DMS 273 treated with DMSO at 0.1 percent for 48 hours (cell line): ENCODE results near the gene PNMA8B.
A peak's percentile ranks its signal among the peaks of the same experiment; 100 is the strongest.

ENCODE experiments used
- DNase-seq: peaks from one replicate; lab custom pipeline; 2025; lab: John Stamatoyannopoulos, UW

The PNMA8B gene

DNA sequence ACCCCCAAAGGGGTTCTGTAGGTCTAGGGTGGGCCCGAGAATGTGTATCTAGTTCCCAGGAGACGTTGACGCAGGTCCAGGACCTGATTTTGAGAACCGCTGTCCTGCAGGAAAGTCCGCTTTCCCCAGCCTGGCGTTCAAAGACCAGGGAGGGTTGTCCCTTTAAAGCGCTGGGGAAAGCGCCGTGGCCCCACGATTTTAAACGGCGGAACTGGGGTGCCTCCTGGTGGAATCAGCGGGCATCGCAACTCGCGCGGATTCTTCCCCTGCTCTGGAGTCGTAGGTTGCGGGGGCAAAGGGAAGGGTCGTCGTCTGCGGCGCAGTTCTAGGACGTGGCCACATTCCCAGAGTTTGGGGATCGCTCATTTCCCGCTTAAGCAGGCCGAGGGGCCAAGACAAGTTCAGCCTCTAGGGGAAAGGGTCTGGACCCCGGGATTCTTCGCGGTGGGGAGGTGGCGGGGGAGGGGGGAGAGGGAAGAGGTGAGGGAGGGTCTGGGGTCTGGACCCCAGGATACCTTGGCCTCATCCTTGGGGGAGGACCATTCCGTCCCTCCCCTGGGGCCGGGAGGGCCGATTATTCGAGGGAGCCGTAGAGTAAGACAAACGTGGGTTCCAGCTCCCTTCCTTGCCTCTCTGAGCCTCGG, 7.7 kb downstream of the PNMA8B start:
- DNase-seq = peak; percentile 29

DNA sequence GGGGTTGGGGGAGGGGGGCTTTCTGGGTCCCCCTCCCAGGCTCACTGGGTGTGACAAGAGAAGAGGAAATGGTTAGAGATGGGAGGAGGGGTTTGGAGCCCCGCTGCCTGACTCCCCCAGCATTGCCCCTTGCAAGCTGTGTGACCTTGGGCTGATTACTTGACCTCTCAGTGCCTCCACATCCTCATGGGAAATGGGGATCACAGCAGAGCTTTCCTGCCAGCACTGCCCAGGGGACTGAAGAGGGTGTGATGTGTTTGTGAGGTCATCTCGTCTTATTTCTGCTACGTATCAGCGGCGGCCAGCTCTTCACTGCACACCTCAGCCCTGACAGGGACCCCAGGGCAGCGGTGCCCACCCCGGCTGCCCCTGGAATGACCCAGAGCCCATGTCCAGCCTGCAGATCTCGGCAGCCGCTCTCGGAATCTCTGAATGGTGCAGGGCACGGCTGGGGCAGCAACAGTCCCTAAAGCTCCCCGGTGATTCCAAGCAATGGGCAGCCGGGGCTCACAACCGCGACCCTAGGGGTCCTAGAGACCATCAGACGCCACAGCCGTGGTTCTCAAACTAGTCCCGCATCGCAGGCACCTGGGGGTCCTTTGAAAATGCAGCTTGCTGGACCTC, 8.4 kb downstream of the PNMA8B start:
- no peak for DNase-seq

DNA sequence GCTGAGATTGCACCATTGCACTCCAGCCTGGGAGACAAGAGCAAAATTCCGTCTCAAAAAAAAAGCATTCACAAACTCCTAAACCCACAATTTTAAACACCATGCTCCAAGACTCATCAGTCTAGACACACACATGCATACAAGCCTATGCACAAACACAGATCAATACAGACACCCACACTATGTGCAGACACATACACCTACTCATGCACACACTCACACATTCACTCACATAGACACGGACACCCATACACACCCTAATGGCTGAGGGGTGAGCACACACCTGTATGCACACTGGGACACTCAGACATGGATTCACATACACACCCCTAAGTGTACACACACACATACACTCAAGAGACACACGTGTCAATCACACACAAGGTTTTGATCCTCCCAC, 9.3 kb downstream of the PNMA8B start:
- no peak for DNase-seq

DNA sequence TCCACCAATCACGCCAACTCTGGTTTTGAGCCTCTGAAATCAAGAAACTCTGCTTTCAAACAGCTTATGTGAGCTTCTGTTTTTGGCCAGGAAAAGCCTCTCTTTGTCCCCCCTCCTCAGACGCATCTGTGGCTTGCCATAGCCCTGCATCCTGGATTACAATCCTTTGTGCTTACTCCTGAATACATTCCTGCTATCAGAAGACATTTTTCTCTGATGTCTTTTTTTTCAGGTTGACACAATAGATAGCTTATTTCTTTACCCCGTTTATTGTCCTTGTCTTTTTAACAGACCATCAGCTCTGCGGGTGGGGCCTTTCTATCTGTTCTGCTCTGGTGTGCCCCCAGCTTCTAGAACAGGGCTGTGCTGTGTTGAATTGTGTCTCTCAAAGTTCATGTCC, 11.0 kb downstream of the PNMA8B start:
- no peak for DNase-seq

DNA sequence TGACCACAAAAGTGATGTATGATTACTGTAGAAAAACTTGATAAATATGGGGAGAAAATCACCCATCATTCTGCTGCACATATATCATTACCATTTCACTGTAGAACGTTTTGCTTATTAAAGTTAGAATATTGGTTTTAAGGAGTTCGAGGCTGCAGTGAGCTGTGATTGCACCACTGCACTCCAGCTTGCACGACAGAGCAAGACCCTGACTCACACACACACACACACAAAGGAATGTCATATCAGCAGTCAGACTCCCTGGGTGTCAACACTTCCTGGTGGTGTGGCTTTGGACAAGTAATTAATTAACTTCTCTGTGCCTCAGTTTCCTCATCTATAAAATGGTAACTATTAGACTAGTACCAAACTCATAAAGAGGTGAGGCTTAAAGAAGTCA, 13.0 kb downstream of the PNMA8B start:
- no peak for DNase-seq

DNA sequence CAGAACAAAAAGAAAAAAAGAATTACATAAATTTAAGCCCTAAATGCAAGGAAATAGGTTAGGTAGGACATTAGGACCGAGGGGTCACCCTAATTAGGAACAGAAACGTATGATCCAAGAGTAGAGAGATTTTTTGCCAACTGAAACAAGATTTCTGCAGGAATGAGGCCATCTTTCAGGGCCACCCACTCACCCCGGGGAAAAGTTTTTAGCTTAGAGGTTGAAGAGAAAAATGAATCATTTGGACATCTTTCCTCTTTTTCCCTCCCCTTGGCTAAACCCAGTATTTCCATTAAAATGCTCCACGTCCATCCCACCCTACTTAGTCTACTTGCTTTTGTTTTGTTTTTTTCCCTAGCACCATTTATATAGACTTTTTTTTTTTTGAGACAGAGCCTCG, 13.7 kb downstream of the PNMA8B start:
- no peak for DNase-seq

DNA sequence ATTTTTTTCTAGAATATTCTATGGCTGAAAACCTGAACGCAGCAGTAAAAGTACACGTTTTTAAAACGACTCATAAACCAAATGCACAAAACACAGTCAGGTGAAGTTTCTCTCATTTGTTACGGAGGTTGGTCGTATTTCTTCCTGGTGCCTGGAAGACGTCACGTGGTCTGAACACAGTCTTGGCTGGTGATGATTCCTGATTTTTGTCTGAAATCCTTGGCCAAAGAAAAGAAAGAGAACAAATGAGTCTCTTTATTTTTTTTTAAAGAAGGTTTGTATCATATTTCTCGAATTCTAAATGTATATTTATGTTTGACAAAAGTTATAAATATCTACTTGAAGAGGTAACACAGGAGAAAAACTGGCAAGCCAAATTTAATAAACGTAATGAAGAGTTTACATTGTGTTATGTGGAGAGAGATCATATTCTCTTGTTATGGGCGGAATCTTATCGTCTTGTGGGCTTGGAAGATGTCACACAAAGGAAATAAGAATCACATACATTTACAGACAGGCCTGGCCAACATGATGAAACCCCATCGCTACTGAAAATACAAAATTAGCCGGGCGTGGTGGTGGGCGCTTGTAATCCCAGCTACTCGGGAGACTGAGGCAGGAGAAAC, 14.3 kb downstream of the PNMA8B start:
- no peak for DNase-seq

DNA sequence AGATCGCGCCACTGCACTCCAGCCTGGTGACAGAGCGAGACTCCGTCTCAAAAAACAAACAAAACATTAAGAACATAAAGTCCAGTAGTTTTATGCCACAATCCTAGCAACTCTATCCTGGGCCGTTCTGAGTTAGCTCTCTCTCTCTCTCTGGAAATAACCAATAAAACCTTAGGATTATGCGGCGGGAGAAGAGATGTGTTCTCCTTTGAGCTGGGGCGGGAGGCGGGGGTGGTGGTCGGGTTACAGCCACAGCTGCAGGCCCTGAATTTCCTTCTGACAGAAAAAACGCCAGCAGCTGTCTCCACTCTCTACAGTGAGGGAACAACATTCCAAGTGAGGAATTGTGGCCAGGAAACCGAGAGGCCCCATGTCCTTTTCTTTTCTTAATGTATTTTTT, 15.3 kb downstream of the PNMA8B start:
- DNase-seq = peak; percentile 67

DNA sequence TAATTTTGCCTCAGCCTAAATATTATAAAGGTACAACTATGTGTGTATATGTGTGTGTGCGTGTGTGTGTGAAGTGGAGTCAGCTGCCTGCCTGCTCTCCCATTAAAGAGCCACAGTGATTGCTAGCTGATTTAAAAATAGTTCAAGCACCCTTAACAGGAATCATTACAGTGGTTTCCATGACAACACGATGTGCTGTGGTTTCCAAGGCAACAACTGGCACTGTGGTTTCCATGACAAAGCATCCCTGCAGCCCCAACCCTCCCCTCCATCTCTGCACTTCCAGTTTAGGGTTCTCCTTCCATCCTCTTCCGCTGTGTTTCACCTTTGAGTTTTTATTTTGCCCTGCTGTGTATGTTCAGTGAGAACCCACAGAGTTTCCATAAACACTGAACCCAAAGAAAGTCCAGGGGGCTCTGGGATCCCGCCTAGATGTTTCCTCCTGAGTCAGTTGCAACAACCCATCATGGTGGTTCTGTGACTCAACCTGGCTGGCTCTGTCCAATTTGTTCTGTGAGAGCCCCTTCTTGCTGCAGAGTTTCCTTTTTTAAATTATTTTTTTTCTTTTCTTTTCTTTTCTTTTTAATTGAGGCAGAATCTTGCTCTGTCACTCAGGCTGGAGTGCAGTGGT, 17.2 kb downstream of the PNMA8B start:
- DNase-seq = no peak

DNA sequence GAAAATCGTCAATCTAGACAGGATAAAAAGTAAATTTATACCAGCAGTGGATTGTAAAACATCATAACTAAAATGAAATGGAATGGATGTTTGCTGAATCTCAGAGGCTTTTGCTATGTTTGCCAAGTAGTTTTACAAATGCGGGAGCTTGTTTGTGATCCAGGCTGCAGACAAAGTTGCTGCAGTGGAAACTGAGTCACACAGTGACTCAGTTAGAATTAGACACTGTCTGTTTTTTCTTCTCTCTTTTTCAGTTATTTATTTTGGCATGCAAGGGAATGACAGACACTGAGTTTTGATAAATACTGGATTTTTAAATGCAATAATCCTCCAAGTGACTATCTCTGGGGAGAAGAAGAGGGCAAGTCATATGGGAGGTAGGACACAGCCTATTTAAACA, 19.7 kb downstream of the PNMA8B start:
- DNase-seq = no peak

DNA sequence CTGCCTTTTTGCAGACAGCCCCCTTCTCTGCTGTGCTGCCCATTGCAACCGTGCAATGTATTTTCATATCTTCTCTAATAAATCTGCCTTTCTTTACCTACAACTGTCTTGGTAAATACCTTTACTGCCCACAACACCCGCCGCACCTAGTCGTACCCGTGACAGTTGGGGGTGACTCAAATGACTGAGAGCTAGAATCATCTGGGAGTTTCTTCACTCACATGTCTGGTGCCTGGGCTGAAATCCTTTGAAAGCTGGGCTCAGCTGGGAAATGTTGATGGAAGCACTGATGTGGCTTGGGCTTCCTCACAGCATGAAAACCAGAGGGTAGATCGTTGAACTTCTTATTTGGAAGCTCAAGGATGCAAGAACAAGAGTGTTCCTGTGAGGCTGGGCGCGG, 21.5 kb downstream of the PNMA8B start:
- DNase-seq = no peak

DNA sequence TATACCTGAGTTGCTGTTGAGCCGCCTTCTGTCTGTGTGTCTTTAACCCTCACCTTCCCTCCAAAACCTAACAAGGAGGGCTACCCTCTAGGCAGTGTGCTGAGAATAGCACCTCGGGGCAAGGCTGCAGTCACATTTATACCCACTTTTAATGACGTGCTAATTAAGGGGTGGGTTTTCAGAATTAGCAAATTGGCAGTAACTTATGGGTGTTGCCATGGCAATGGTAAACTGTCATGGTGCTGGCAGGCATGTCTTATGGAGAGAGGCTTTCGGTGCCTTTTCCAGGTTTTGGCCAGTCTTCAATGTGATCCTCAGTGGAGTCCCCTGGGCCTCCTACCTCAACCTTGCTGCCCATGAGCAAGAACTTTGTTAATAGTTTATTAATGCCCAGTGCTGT, 23.1 kb downstream of the PNMA8B start:
- DNase-seq = no peak

DNA sequence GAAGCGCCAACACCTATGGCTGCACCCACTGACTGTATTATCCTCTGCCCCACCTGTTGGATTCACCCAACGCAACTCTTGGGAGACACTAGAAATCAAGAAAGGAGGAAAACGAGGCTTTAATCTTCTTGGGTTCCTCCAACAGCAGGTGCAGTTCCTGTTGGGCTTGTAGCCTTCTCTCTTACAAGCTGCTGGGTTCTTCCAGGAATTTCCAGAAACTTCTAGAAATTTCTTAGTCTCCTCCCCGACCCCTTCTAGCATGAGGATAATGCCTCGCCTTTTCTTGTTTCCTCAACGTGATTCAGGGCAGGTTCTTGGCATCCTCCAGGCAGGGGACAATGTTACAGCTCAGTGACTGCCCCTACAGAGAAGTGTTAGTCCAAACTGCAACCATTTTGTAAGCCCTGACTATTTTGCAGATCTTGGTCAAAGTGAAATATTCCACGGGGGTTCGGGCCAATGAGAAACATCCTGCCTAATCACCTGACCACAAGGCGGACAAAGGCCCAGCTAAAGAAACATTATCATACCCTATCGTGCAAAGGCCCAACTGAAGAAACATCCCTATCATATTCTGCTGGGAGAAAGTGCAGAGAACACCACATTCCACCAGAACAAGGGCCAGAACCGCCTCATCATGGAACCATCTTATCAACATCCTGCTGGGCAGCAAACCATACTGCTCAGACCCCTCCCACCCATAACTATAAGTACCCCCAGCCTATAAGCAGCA, 23.7 kb downstream of the PNMA8B start:
- no peak for DNase-seq

DNA sequence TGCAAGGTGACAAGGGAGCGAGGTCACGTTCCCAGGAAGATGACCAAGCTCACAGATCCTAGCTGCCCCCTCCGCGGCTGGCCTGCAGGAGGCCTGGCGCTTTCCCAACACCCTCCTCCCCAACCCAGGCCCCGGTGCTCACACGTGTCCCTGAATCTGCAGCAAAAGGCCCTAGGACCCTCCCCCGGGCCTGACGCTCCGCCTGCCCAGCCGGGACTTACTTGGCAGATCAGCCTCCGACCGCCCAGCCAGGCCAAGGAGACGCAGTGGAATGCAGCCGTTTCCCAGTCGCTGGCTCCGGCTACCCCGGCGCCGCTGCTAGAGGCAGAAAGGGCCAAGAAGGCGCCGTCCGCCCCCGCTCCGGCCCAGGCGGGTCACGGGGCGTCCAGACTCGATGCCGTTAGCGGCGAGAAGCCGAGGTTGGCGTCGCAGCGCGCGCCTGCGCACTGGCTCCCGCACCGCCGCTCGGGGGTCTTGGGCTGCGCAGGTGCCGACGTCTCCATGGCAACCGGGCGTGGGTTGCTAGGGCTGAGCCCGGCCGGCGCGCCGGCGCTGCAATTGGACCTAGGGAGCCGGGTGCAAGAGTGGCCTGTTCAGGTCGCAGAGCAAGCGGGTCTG, 24.4 kb downstream of the PNMA8B start, which contains the start of gene PNMA8A:
PNMA8A (minus strand) TSS at position 448 of the 618 bp plus-strand sequence. CDS start 528 bp downstream, outside the sequence.
- DNase-seq = peak; percentile 53

DNA sequence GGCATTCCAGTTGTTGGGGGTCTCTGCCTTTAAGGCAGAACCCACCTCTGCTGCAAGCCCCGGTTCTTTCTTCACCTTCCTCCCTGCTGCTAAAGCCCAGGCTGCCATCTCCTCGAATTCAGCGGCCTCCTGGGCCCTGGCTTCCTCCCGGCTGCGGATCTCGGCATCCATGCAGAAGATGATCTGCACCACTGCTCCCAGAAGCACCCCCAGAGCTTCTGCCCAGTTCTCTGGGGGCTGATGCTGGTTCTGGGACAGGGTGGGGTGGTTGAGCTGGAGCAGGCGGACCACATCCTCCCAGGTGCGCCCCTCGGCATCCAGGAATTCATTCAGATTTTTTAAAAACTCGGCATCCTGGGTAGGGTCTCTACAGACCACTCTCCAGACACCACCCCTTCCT, 25.3 kb downstream of the PNMA8B start:
- no peak for DNase-seq

DNA sequence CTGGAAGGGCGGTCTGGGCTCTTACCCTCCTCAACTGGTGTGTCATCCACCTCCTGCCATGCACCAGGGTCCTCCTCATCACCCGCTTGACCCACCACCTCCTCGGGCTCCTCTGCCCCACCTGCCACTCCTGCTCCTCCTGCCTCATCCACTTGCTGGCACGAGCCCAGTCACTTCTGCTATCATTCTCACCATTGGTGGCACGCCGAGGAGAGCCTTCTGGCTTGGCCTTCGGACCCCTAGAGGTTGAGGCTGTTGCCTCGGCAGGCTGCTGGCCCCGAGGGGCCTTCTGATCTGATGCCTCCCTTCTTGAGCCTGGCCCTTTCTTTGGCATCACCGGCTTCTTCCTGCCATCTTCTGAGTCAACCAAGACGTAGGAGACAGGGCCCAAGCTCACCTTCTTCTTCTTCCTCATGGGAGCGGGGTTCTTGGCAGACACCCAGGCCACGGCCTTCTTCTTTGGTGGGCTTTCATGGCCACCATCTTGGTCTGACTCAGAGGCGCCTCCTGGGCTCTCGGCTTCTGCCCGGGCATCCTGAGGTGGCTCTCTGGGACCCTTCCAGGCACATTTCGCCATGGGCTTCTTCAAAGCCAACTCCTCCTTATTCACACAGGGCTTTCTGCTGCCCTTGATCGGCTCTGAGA, 26.0 kb downstream of the PNMA8B start:
- no peak for DNase-seq

DNA sequence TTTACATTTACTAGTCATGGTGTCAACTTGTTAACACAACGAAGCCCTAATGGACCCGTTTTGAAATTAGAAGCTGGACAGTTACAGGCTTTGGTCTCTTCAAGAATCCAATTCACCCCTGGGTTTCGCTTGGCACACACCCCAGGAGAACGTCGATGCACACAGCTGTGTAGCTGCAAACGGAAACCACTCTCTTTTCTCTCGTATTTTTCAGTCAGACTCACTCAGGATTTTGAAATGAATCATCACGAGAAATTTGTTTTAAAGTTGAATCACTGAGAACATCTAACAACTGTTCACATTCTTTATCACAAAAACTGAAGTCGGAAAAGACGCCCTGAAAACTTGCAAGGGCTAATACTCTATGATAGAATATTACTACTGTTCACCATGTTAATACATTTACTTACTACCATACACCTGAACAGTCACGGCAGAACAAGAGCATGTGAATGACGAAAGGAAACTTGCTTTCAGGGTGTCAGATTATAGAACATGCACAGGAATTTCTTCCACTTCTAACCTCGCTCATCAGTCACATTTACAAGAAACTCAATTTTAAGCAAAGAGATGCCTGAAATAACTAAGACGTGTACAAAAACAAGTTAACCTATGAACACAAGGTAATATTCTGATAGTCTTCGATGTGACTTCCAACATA, 29.0 kb downstream of the PNMA8B start:
- DNase-seq = no peak

DNA sequence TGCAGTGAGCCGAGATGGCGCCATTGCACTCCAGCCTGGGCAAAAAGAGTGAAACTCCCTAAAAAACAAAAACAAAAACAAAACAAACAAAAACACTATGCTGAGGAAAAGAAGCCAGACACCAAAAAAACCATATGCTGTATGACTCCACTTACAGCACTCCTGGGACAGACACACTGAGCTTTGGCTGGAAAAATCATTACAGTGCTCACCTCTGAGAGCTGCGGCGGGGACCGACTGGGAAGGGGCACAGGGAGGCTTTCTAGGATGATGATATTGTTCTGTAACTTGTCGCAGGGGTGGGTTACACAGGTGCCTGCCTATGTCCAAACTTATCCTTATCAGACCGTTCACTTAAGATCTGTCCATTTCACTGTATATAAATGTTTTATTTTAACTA, 32.2 kb downstream of the PNMA8B start:
- no peak for DNase-seq

DNA sequence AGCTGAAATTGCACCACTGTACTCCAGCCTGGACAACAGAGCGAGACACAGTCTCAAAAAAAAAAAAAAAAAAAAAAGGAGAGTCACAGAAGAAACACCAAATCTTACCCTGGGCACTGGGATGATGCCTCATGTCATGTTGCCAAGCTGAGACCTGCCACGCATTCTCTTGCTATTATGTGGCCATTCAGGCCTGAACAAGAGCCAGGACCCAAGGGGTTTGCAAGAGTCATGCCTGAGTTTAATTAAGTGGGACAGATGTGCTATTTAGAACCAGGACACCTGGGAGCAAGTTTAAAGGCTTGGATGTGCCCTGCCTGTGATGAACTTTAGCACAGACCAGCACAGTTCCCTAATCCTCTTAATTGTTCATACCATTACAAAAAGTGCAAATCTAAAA, 34.1 kb downstream of the PNMA8B start:
- DNase-seq = peak; percentile 29

DNA sequence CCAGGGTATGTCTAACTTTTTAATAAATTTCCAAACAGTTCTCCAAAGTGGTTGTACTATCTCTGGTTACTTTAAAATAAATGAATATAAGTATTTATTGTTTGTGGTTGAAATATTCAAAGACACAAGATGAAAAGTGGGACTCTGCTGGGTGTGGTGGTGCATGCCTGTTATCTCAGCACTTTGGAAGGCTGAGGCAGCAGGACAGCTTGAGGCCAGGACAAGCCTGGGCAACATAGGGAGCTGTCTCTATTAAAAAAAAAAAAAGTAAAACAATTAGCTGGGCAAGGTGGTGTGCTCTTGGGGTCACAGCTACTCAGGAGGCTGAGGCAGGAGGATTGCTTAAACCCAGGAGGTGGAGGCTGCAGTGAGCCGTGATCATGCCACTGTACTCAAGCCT, 34.7 kb downstream of the PNMA8B start:
- no peak for DNase-seq

DNA sequence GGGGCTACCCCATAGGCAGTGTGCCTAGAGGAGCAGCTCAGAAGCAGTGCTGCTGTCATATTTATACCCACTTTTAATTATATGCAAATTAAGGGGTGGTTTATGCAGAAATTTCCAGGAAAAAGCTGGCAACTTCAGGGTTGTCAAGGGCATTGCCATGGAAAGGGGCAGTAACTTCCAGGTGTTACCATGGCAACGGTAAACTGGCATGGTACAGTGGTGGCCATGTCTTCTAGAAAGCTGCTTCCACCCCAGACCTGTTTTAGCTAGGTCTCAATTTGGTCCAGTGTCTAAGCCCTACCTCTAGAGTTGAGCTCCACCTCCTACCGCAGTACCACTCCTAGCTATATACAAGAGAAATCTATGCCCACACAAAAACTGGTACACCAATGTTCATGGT, 35.6 kb downstream of the PNMA8B start:
- DNase-seq = no peak
